ENCODE measurements around the gene FARP2.
"Not testable (repeated sequence)": the region's sequence is repeated elsewhere in the genome, so short reads cannot be mapped to it uniquely, and the experiment has no call there.

FARP2 gene

DNA sequence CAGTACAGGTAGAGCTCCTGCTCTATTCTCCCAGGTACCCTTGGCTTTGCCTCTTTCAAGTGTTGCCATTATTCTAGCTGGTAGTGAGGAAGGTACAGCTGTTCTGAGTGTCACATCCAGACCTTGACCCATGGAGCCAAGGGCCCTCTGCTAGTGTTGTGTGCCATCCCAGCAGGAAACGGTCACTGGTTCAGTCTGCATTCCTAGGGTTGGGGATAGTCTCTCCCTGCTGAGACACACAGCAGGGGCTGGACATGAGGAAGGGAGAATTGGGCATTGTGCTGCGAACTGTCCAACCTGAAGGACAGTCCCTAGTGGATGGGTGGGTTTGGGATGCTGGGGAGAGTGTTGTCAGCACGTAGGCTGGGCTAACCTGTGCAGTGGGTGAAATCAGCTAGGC, 59.1 kb downstream of the FARP2 start:
- POLR2A ChIA-PET (ENCODE audit: low non-redundant PET) = no interaction called here
- TF ChIP-seq, protein P1, sequence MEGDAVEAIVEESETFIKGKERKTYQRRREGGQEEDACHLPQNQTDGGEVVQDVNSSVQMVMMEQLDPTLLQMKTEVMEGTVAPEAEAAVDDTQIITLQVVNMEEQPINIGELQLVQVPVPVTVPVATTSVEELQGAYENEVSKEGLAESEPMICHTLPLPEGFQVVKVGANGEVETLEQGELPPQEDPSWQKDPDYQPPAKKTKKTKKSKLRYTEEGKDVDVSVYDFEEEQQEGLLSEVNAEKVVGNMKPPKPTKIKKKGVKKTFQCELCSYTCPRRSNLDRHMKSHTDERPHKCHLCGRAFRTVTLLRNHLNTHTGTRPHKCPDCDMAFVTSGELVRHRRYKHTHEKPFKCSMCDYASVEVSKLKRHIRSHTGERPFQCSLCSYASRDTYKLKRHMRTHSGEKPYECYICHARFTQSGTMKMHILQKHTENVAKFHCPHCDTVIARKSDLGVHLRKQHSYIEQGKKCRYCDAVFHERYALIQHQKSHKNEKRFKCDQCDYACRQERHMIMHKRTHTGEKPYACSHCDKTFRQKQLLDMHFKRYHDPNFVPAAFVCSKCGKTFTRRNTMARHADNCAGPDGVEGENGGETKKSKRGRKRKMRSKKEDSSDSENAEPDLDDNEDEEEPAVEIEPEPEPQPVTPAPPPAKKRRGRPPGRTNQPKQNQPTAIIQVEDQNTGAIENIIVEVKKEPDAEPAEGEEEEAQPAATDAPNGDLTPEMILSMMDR (conservative IDR thresholded peaks at IDR 0.05; ENCODE audit: low read depth) = no peak
- CTCF ChIA-PET = interaction anchor here (0.7 kb wide), 2 partner anchors 11 to 332 kb away, joined by 3 to 5 read pairs; no protein-coding TSS in a partner anchor
- no peak overlapping the region for H3K27ac ChIP-seq
- DNase-seq (ENCODE audit: low spot score) = no peak

DNA sequence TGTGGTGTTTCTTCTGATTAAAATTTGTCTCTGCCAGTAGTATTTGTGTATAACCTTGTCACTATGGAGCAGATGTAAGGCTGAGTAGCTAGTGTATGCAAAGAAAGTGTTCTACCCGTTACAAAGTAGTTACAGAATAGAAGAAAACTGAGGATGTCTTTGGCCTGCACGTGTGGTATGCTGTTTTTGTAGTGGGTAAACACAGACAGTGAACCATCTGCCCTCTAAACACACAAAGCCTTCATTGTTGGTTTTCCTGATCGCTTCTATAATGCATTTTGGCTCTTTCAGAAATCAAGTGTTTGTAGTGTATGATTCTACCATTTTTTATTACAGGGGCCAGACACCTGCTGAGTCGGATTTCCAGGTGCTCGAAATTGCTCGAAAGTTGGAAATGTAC, 61.5 kb downstream of the FARP2 start:
- CTCF ChIA-PET = no interaction called here
- no peak for DNase-seq (ENCODE audit: low spot score)
- POLR2A ChIA-PET (ENCODE audit: low non-redundant PET) = no interaction called here
- no peak overlapping the region for H3K27ac ChIP-seq
- TF ChIP-seq, protein P1 (conservative IDR thresholded peaks at IDR 0.05; ENCODE audit: low read depth) = no peak

DNA sequence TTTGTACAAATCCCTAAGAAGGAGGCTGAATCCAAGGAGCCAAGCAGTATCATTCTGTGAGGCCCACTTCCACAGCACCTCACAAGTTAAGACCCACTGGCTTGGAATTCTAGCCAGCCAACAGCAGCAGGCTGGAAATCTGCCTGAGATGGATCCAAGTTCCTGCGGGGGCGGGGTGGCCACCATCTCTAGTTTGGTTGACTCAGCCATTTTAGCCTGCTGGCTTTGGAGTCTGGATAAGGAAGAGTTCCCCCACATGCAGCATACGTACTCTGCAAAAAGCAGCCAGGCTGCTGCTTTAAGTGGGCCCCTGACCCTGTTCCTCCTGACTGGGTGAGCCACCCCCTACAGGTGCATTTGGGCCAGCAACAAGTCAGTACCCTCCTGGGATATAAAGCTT, 65.2 kb downstream of the FARP2 start:
- H3K27ac ChIP-seq = no peak overlapping the region
- CTCF ChIA-PET = no interaction called here
- POLR2A ChIA-PET (ENCODE audit: low non-redundant PET) = no interaction called here
- TF ChIP-seq, protein P1 (conservative IDR thresholded peaks at IDR 0.05; ENCODE audit: low read depth) = no peak
- no peak for DNase-seq (ENCODE audit: low spot score)

DNA sequence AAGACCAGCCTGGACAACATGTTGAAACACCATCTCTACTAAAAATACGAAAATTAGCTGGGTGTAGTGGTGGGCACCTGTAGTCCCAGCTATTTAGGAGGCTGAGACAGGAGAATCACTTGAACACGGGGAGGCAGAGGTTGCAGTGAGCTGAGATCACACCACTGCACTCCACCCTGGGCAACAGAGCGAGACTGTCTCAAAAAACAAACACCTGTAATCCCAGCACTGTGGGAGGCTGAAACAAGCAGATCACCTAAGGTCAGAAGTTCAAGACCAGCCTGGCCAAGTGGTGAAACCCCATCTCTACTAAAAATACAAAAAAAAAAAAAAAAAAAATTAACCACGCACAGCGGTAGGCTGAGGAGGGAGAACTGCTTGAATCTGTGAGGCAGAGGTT, 65.9 kb downstream of the FARP2 start:
- CTCF ChIA-PET; DNase-seq (ENCODE audit: low spot score); H3K27ac ChIP-seq; POLR2A ChIA-PET (ENCODE audit: low non-redundant PET): not testable (repeated sequence)

DNA sequence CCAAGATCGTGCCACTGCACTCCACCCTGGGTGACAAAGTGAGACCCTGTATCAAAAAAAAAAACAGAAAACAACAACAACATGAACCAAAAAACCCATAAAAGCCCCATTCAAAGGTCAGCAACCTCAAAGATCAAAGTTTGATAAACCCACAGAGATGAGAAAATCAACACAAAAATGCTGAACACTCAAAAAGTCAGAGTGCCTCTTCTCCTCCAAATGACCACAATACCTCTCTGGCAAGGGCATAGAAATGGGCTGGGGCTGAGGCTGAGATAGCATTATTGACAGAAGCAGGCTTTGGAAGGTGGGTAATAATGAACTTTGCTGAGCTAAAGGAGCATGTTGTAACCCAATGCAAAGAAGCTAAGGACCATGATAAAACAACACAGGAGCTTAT, 66.3 kb downstream of the FARP2 start:
- ChIA-PET POLR2A (ENCODE audit: low non-redundant PET) (no interaction called here), CTCF (no interaction called here)
- DNase-seq (ENCODE audit: low spot score) = no peak
- H3K27ac ChIP-seq = no peak overlapping the region
- TF ChIP-seq, protein P1 (conservative IDR thresholded peaks at IDR 0.05; ENCODE audit: low read depth) = no peak

DNA sequence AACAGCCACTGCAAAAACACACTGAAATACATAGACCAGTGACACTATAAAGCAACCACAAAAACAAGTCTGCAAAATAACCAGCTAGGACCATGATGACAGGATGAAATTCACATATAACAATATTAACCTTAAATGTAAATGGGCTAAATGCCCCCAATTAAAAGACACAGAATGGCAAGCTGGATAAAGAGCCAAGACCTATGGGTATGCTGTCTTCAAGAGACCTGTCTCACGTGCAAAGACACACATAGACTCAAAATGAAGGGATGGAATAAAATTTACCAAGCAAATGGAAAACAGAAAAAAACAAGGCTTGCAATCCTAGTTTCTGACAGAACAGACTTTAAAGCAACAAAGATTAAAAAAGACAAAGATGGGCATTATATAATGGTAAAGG, 67.4 kb downstream of the FARP2 start:
- H3K27ac ChIP-seq; POLR2A ChIA-PET (ENCODE audit: low non-redundant PET); DNase-seq (ENCODE audit: low spot score); CTCF ChIA-PET: not testable (repeated sequence)

DNA sequence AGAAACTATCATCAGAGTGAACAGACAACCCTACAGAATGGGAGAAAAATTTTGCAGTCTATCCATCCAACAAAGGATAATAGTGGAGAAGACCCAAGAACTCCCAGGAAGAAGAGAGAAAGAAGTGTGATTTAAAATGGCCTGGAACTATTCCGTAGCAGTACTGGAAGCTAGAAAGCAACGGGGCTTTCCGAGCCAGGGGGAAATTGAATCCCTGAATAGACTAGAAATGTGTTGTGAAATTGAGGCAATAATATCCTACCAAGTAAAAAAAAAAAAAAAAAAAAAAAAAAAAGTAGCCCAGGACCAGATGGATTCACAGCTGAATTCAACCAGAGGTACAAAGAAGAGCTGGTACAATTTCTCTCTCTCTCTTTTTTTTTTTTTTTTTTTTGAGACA, 69.3 kb downstream of the FARP2 start:
- ChIA-PET POLR2A (ENCODE audit: low non-redundant PET) (no interaction called here), CTCF (interaction anchor here (1.2 kb wide), 1 partner anchor 11 kb away, joined by 5 read pairs; no protein-coding TSS in a partner anchor)
- no peak overlapping the region for H3K27ac ChIP-seq
- no peak for DNase-seq (ENCODE audit: low spot score)
- TF ChIP-seq, protein P1 (conservative IDR thresholded peaks at IDR 0.05; ENCODE audit: low read depth) = no peak

DNA sequence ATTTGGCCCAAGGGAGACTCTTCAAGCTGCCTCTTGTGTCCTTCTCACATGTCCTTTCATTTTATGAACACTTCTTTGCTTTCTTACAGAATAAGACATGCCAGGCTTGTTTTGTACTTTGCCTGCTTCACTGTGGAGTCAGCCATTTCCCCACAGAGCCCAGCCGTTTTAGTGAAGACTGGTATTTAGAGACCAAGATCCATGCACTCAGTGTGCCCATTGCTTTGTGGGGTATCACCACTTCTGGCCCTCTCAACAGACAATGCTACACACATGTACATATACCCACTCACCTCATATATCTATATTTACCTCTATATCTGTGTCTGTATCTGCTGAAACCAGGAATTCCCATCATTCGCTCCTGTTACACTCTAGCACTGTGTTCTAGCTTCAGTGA, 74.1 kb downstream of the FARP2 start:
- CTCF ChIA-PET = no interaction called here
- TF ChIP-seq, protein P1 (conservative IDR thresholded peaks at IDR 0.05; ENCODE audit: low read depth) = no peak
- POLR2A ChIA-PET (ENCODE audit: low non-redundant PET) = no interaction called here
- no peak for DNase-seq (ENCODE audit: low spot score)
- no peak overlapping the region for H3K27ac ChIP-seq

Measured in RWPE1 (cell line).